HepG2 (cell line): ENCODE data around the gene NLRP5. TPM values are rescaled to one million over a fixed set of nuclear protein-coding genes. Genes with fewer than 3 reads are reported as not detected.

ENCODE experiments used
- ATAC-seq: fragments of 200-7000 bp; cut with Tn5 transposase; 3 replicates; pipeline ENCODE4 v1.9.1; 2020; ENCODE audit warnings: mild to moderate bottlenecking, moderate library complexity
- BruUV-seq: library from RNA; stranded (reverse); fragments of 400-500 nt; replicated peaks from 2 replicates; lab custom pipeline; 2021; lab: Mats Ljungman, UMichigan
- CTCF ChIA-PET: fragments of 300-600 bp; formaldehyde crosslinking; extraction: SDS; loops from one replicate; lab custom pipeline; 2021; ENCODE audit warnings: low total read pairs, inconsistent platforms, low intra/inter-chr PET ratio; lab: Yijun Ruan, JAX
- POLR2A ChIA-PET: fragments of 350-600 bp; sonication (Branson Sonifier 250); formaldehyde crosslinking; loops from one replicate; lab custom pipeline; 2020; ENCODE audit warnings: antibody characterized with exemption, inconsistent platforms; lab: Yijun Ruan, JAX
- DNase-seq: peaks from one replicate; pipeline ENCODE4 v3.0.0-alpha.2; 2015; ENCODE audit warnings: low spot score
- FAIRE-seq: peaks from 3 replicates; lab custom pipeline; 2011; peaks lifted over from hg19 to GRCh38; lab: Jason Lieb, UNC
- H2AFZ ChIP-seq: one replicate; pipeline ENCODE4 v1.6.1; 2011; ENCODE audit warnings: low read length, inconsistent platforms
- H3K27ac ChIP-seq: fragments of 300-600 bp; 3 replicates; pipeline ENCODE4 v1.8.0; 2011; ENCODE audit warnings: mixed run types, mild to moderate bottlenecking, mixed read lengths, low read length, inconsistent platforms; ENCODE audit not compliant: insufficient read depth; ENCODE audit errors: extremely low read length
- H3K27me3 ChIP-seq, 2 experiments: fragments of 200-600 bp in 1 of 2; 2 replicates in 1 of 2; 3 replicates in 1 of 2; pipeline versions ENCODE4 v1.6.0 to v1.8.0; 2011; ENCODE audit warnings: low read length in 2 of 2, mild to moderate bottlenecking in 2 of 2, moderate library complexity in 2 of 2, inconsistent platforms in 1 of 2; ENCODE audit not compliant: insufficient read depth in 2 of 2, control insufficient read depth in 1 of 2
- H3K36me3 ChIP-seq, 2 experiments: fragments of 200-600 bp in 1 of 2; replicated peaks in 1 of 2; 2 replicates in 1 of 2; 3 replicates in 1 of 2; pipeline versions ENCODE4 v1.5.1 to v1.8.0; 2011; ENCODE audit warnings: low read length in 2 of 2, inconsistent platforms in 1 of 2; ENCODE audit not compliant: insufficient read depth in 2 of 2, control insufficient read depth in 1 of 2
- H3K4me1 ChIP-seq: 2 replicates; pipeline ENCODE4 v1.5.1; 2012; ENCODE audit warnings: low read length, inconsistent platforms; ENCODE audit not compliant: insufficient read depth
- H3K4me2 ChIP-seq: 2 replicates; pipeline ENCODE4 v1.6.0; 2011; ENCODE audit warnings: low read depth, low read length, inconsistent platforms
- H3K4me3 ChIP-seq, 3 experiments: fragments of 200-600 bp in 1 of 3; sonication (generic), shearing (Covaris generic) in 1 of 3; replicated peaks in 1 of 3; 2 replicates each; pipeline ENCODE4 v1.5.1; 2011 to 2016; ENCODE audit warnings: low read length in 3 of 3, inconsistent platforms in 2 of 3, low read depth in 2 of 3, mild to moderate bottlenecking in 2 of 3, control low read depth in 1 of 3, mixed read lengths in 1 of 3; ENCODE audit not compliant: insufficient read depth in 1 of 3
- H3K79me2 ChIP-seq: one replicate; pipeline ENCODE4 v1.6.1; 2011; ENCODE audit warnings: low read length, inconsistent platforms; ENCODE audit not compliant: insufficient read depth
- H3K9ac ChIP-seq: 2 replicates; pipeline ENCODE4 v1.6.0; 2011; ENCODE audit warnings: mild to moderate bottlenecking, low read depth, low read length, inconsistent platforms; ENCODE audit not compliant: insufficient read depth
- H3K9me3 ChIP-seq: 2 replicates; pipeline ENCODE4 v1.5.1; 2012; ENCODE audit warnings: mild to moderate bottlenecking, low read length
- H4K20me1 ChIP-seq: 2 replicates; pipeline ENCODE4 v1.6.0; 2011; ENCODE audit warnings: inconsistent platforms, mild to moderate bottlenecking, low read length, moderate library complexity; ENCODE audit not compliant: insufficient read depth
- ATF6 ChIP-seq: sonication (generic); formaldehyde crosslinking; conservative IDR thresholded peaks from 2 replicates; pipeline ENCODE4 v1.4.0; 2020; ENCODE audit warnings: missing genetic modification reagents
- DNMT1 ChIP-seq: sonication (generic); formaldehyde crosslinking; IDR thresholded peaks from 2 replicates; pipeline ENCODE4 v1.5.1; 2020; ENCODE audit warnings: mild to moderate bottlenecking, missing genetic modification reagents
- DNMT3B ChIP-seq: conservative IDR thresholded peaks from 2 replicates; pipeline ENCODE4 v1.6.1; 2016; ENCODE audit warnings: missing biosample characterization, control low read depth
- DRAP1 ChIP-seq: IDR thresholded peaks from 2 replicates; pipeline ENCODE4 v1.6.1; 2016; ENCODE audit warnings: missing genetic modification reagents, missing compliant biosample characterization
- ETV6 ChIP-seq: sonication (generic); formaldehyde crosslinking; conservative IDR thresholded peaks from 2 replicates; pipeline ENCODE4 v1.4.0; 2020; ENCODE audit warnings: missing genetic modification reagents
- GABPB1 ChIP-seq: IDR thresholded peaks from 2 replicates; pipeline ENCODE4 v1.6.1; 2016; ENCODE audit warnings: mild to moderate bottlenecking, missing genetic modification reagents, moderate library complexity, missing compliant biosample characterization
- GATAD2A ChIP-seq: IDR thresholded peaks from 2 replicates; pipeline ENCODE4 v1.6.1; 2016
- HNRNPLL ChIP-seq: fragments of 200-400 bp; formaldehyde crosslinking; IDR thresholded peaks from 2 replicates; pipeline ENCODE4 v1.6.1; 2017; ENCODE audit warnings: mild to moderate bottlenecking, low read depth, low read length; ENCODE audit not compliant: poor library complexity, severe bottlenecking
- IKZF4 ChIP-seq: sonication (generic); formaldehyde crosslinking; IDR thresholded peaks from 2 replicates; pipeline ENCODE4 v1.5.1; 2020; ENCODE audit warnings: borderline replicate concordance, mild to moderate bottlenecking, low read depth, missing genetic modification reagents; ENCODE audit errors: not compliant biosample characterization
- MAZ ChIP-seq, 2 experiments: sonication (generic) in 1 of 2; formaldehyde crosslinking in 1 of 2; IDR thresholded peaks; 2 replicates each; pipeline versions ENCODE4 v1.5.0 to v1.6.1; 2012 to 2020; ENCODE audit warnings: low read depth in 2 of 2, mild to moderate bottlenecking in 2 of 2, borderline replicate concordance in 1 of 2, improper control_type of control experiment in 1 of 2, low read length in 1 of 2, missing genetic modification reagents in 1 of 2, moderate library complexity in 1 of 2
- MTA1 ChIP-seq: sonication (generic); formaldehyde crosslinking; IDR thresholded peaks from 2 replicates; pipeline ENCODE4 v1.4.0; 2020; ENCODE audit warnings: missing genetic modification reagents, mild to moderate bottlenecking, borderline replicate concordance
- SOX5 ChIP-seq: IDR thresholded peaks from 2 replicates; pipeline ENCODE4 v1.6.1; 2016; ENCODE audit warnings: borderline replicate concordance
- STAG1 ChIP-seq: sonication (generic); formaldehyde crosslinking; IDR thresholded peaks from 2 replicates; pipeline ENCODE4 v1.4.0; 2020; ENCODE audit warnings: missing genetic modification reagents
- TBX2 ChIP-seq: sonication (generic); formaldehyde crosslinking; IDR thresholded peaks from 2 replicates; pipeline ENCODE4 v1.5.0; 2020; ENCODE audit warnings: missing genetic modification reagents, mild to moderate bottlenecking, borderline replicate concordance
- ZMYM3 ChIP-seq: sonication (generic); formaldehyde crosslinking; IDR thresholded peaks from 2 replicates; pipeline ENCODE4 v1.5.1; 2020; ENCODE audit warnings: mild to moderate bottlenecking, missing genetic modification reagents
- ZNF274 ChIP-seq: sonication (generic); formaldehyde crosslinking; IDR thresholded peaks from 2 replicates; pipeline ENCODE4 v1.5.1; 2020; ENCODE audit warnings: mild to moderate bottlenecking, missing genetic modification reagents
- ZNF281 ChIP-seq: sonication (generic); formaldehyde crosslinking; IDR thresholded peaks from 2 replicates; pipeline ENCODE4 v1.4.0; 2020; ENCODE audit warnings: missing genetic modification reagents, borderline replicate concordance
- ZNF430 ChIP-seq: sonication (generic); formaldehyde crosslinking; IDR thresholded peaks from 2 replicates; pipeline ENCODE4 v1.9.0; 2021; ENCODE audit warnings: mild to moderate bottlenecking, missing genetic modification reagents
- WGBS: methylation state at CpG from one replicate; pipeline ENCODE4 v1.1.6; 2017; ENCODE audit warnings: low lambda C conversion rate; 5-methylcytosine and 5-hydroxymethylcytosine counted together
- in situ Hi-C: cut with HindIII; loops from 2 replicates; pipeline ENCODE4 v1.10.0; 2017; ENCODE audit warnings: low pct_unique_long_range_greater_than_20kb; ENCODE audit not compliant: extremely low pct_ligation_motif_present
- intact Hi-C: fragments of 100-400 bp; cut with micrococcal nuclease; formaldehyde crosslinking; loops from one replicate; pipeline ENCODE4 v1.10.0; 2022; ENCODE audit not compliant: unreplicated experiment
- polyA plus RNA-seq, 8 experiments: library from polyadenylated mRNA; depleted of rRNA in 3 of 8; stranded (reverse) in 7 of 8; unstranded in 1 of 8; fragments of >200 nt; fragmentation: Illumina TruSeq in 4 of 8; extraction: Trizol in 4 of 8; gene quantifications; 2 replicates each; pipeline versions ENCODE4 v1.2.1 to v1.2.3, GENCODE V29; 2011 to 2016; ENCODE audit warnings: low read depth in 4 of 8, missing spikeins in 1 of 8, mixed read lengths in 1 of 8; ENCODE audit not compliant: insufficient read depth in 1 of 8
- total RNA-seq, 5 experiments: library from RNA; depleted of rRNA; stranded (reverse); fragments of >200 nt; fragmentation: Illumina TruSeq; extraction: Trizol; gene quantifications; 2 replicates each; pipeline ENCODE4 v1.2.3, GENCODE V29; 2016; ENCODE audit warnings: low read depth in 1 of 5

Gene NLRP5
- total and polyA plus RNA-seq, 2 of the 13 experiments (the other 11 are each of a cell fraction or from before 2014, with no cell fraction given), result not detected

- Histone ChIP-seq H3K27ac (no peak overlapping the region), H4K20me1 (peaks cover 9% of the 10 kb centered on the region), H3K9ac (no peak overlapping the region; the same call in 1 of the 2 replicates), H3K79me2 (no peaks in the 10 kb centered on the region), H2AFZ (no peak overlapping the region), H3K9me3 (no peaks in the 10 kb centered on the region), H3K27me3 (no peaks in the 10 kb centered on the region), H3K36me3 (0 out of 5 replicates have a peak, but pooled peaks cover 0 to 6% of the 10 kb centered on the region in 2 experiments), H3K4me1 (peaks cover 14% of the 10 kb centered on the region; the same call in 1 of the 2 replicates), H3K4me3 (peak overlapping the region in 2 of 3 experiments; percentile 32 to 63; a peak in 3 of 6 replicates), H3K4me2 (peak overlapping the region; percentile 85)
- ChIA-PET POLR2A (no interaction called here), CTCF (interaction anchor here (0.7 to 1.2 kb wide), 3 partner anchors 25 to 253 kb away, joined by 3 to 5 read pairs (median 4); no protein-coding TSS in a partner anchor)
- no TSS peak for BruUV-seq
- DNase-seq (peak; percentile 52), FAIRE-seq (peak; percentile 30), ATAC-seq (peak; percentile 58)
- in situ Hi-C loops (no loop called here), intact Hi-C loops (no loop called here)
- WGBS, result 29% methylated on average over 32 of the region's 36 CpGs
- TF ChIP-seq MAZ (IDR thresholded peaks at IDR 0.05; ENCODE audit: borderline replicate concordance, low read depth, low read length), result no peak
- peak; percentile 37; the same call in 1 of the 2 replicates for TF ChIP-seq MAZ (CRISPR knock-in tag; IDR thresholded peaks at IDR 0.05; ENCODE audit: low read depth)
- 0 out of 2 replicates have a peak, but pooled peaks have one; percentile 15 for TF ChIP-seq GATAD2A
- no peak for TF ChIP-seq DNMT3B (CRISPR knock-in tag)
- 0 out of 2 replicates have a peak, but pooled peaks have one; percentile 14 for TF ChIP-seq SOX5
- peak; percentile 27 for TF ChIP-seq IKZF4 (CRISPR knock-in tag)
- peak; percentile 29 for TF ChIP-seq GABPB1 (CRISPR knock-in tag)
- peak; percentile 66; the same call in 1 of the 2 replicates for TF ChIP-seq ZNF281
- 0 out of 2 replicates have a peak, but pooled peaks have one; percentile 14 for TF ChIP-seq TBX2 (CRISPR knock-in tag)
- 0 out of 2 replicates have a peak, but pooled peaks have one; percentile 37 for TF ChIP-seq ETV6 (CRISPR knock-in tag)
- TF ChIP-seq ATF6 (CRISPR knock-in tag), result no peak
- no peak for TF ChIP-seq DNMT1 (CRISPR knock-in tag)
- TF ChIP-seq ZNF430 (CRISPR knock-in tag), result no peak; the same call in 1 of the 2 replicates
- TF ChIP-seq ZNF274 (CRISPR knock-in tag), result 0 out of 2 replicates have a peak, but pooled peaks have one; percentile 33
- no peak for TF ChIP-seq DRAP1 (CRISPR knock-in tag)
- TF ChIP-seq STAG1 (CRISPR knock-in tag), result peak; percentile 76
- peak; percentile 68; the same call in 1 of the 2 replicates for TF ChIP-seq ZMYM3
- TF ChIP-seq MTA1 (CRISPR knock-in tag), result peak; percentile 30; the same call in 1 of the 2 replicates
- peak; percentile 42 for TF ChIP-seq HNRNPLL
Observed at GRCh38 chr19:56080669-56081401, 94.3 kb downstream of the NLRP5 start.
